Activated naive CD8-positive, alpha-beta T cell treated with anti-CD3 and anti-CD28 coated beads, Interleukin-2, amount 50 U/mL, for 24 hours (primary cell): ENCODE measurements around the gene RDX.

Experiments
- ATAC-seq: fragments of 150-1000 bp; cut with Tn5 transposase; one replicate; pipeline ENCODE4 v1.10.0; 2021
- DNase-seq: peaks from one replicate; pipeline ENCODE4 v3.0.0; 2021
- H3K27ac Mint-ChIP-seq: one replicate; pipeline ENCODE4 v1.8.0; 2021; ENCODE audit warnings: mild to moderate bottlenecking, mixed read lengths
- H3K27me3 Mint-ChIP-seq: one replicate; pipeline ENCODE4 v1.8.0; 2021; ENCODE audit warnings: mixed read lengths
- H3K36me3 Mint-ChIP-seq: one replicate; pipeline ENCODE4 v1.8.0; 2021; ENCODE audit warnings: low read depth, mixed read lengths
- H3K4me1 Mint-ChIP-seq: one replicate; pipeline ENCODE4 v1.8.0; 2021; ENCODE audit warnings: mixed read lengths
- H3K4me3 Mint-ChIP-seq: one replicate; pipeline ENCODE4 v1.8.0; 2021; ENCODE audit warnings: mild to moderate bottlenecking, moderate library complexity, mixed read lengths
- H3K9me3 Mint-ChIP-seq: one replicate; pipeline ENCODE4 v1.8.0; 2021; ENCODE audit warnings: mixed read lengths

Gene RDX

DNA sequence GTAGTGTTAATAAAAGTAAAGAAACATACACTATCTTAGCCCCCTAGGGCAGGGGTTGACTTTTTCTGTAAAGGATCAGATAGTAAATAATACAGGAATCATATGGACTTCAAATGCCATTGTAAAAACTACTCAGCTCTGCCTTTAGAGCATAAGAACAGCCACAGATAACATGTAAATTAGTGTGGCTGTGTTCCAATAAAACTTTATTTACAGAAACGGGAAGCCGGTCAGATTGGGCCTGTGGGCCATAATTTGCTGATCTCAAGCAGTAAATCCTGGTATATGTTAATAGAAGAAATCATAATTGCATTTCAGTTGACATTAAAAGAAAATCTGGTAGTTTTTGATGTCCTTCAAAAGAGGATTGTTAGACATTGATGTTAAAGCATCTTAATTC is 126.7 kb downstream of the RDX start:
- H3K9me3 Mint-ChIP-seq = no peaks in the 10 kb centered on the region
- ATAC-seq = no peak
- H3K4me1 Mint-ChIP-seq = peaks cover 7% of the 10 kb centered on the region
- no peak overlapping the region for H3K4me3 Mint-ChIP-seq
- no peak overlapping the region for H3K27ac Mint-ChIP-seq
- no peaks in the 10 kb centered on the region for H3K36me3 Mint-ChIP-seq
- H3K27me3 Mint-ChIP-seq = peaks cover 24% of the 10 kb centered on the region
- no peak for DNase-seq

DNA sequence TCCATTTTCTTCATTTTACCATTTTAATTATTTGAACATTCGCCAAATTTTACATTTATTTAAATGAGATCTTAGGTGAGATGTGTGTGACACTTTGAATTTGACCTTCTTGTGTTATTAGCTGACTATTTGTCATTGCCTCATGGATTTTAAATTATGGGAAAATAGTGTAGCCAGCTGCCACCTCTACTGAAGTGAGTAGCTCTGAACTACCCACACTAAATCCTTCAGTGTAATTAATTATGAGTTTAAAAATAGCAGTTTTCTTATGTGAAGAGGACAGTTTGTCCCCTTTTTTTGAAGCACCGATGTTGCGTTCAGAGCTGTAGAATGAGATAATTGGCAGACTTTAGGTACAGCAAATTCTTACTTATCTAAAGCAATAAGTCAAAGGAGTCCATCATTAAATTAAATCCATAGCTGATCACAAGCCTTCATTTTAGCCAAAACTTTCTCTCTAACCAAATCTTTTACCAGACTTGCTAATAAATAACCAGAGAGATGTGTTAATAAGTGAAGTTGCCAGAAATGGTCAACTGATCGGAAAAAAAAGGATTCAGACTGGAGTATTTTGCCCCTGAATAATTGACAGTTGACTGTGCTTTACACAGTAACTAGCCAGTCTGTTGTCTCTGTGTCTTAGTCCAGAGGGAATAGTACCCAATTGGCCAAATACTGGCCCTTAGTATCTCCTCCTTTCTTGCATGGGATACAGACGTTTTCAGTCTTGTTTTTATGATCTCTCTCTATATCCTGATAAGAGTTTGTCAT is 128.2 kb downstream of the RDX start:
- H3K27me3 Mint-ChIP-seq = peaks cover 18% of the 10 kb centered on the region
- ATAC-seq (no peak), DNase-seq (no peak)
- H3K4me1 Mint-ChIP-seq = peaks cover under 1% of the 10 kb centered on the region
- no peaks in the 10 kb centered on the region for H3K9me3 Mint-ChIP-seq
- H3K4me3 Mint-ChIP-seq = no peak overlapping the region
- no peak overlapping the region for H3K27ac Mint-ChIP-seq
- no peaks in the 10 kb centered on the region for H3K36me3 Mint-ChIP-seq

DNA sequence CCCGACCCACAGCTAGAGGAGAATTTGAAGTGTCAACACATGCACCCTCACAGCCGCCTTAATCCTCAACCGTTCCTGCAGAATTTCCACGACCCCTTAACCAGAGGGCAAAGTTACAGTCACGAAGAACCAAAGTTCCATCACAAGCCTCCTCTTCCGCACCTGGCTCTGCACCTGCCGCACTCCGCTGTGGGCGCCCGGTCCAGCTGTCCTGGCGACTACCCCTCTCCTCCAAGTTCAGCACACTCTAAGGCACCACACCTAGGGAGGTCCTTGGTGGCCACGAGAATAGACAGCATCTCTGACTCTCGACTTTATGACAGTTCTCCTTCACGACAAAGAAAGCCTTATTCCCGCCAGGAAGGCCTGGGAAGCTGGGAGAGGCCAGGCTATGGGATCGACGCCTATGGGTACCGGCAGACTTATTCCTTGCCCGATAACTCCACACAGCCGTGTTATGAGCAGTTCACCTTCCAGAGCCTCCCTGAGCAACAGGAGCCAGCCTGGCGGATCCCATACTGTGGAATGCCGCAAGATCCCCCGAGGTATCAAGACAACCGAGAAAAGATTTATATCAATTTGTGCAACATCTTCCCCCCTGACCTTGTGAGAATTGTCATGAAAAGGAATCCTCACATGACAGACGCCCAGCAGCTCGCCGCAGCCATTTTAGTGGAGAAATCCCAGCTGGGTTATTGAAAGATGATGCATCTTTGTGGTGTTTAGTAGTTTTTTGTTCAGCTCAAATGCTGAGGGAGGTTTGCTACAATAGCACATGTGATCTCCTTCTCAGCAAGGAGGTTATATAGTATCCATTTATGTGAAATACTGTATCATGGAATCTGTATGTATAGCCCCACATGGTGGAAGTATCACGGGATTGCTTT is 131.1 kb downstream of the RDX start:
- ATAC-seq = peak; percentile 15
- DNase-seq = no peak
- Mint-ChIP-seq H3K9me3 (no peaks in the 10 kb centered on the region), H3K4me1 (no peaks in the 10 kb centered on the region), H3K4me3 (no peak overlapping the region), H3K27ac (no peak overlapping the region), H3K27me3 (peaks cover 2% of the 10 kb centered on the region), H3K36me3 (no peaks in the 10 kb centered on the region)

DNA sequence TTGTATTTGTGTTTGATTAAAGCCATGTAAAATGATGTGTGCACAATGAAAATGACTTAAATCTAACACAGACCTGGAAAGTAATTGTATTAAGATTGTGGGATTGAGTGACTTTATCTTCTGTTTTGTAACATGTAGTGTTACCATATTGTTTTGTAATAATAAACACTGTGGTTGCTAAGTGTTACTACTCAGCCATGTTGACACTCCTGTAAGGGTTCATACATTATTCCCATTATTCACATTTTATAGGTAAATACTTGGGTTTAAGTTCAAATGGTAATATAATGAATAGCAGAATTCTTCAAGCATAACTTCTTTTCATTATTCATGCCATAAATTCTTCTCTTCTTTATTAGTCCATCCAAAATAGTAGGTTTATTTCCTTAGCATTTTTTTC is 134.2 kb downstream of the RDX start:
- DNase-seq = no peak
- H3K36me3 Mint-ChIP-seq = no peaks in the 10 kb centered on the region

DNA sequence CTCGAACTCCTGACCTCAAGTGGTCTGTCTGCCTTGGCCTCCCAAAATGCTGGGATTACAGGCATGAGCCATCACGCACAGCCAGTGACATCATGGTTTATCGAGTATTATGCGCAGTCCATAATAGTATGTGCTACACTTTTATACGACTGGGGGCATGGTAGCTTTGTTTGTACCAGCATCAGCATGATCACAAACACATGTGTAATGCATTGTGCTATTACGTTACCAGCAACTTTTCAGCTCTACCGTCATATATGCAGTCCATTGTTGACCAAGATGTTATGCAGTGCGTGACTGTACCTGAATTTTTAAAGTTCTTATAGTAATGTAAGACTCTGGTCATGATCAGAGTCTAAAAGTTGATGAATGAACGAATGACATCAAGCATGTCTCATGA is 135.4 kb downstream of the RDX start:
- H3K27ac Mint-ChIP-seq = no peak overlapping the region
- no peaks in the 10 kb centered on the region for H3K27me3 Mint-ChIP-seq
- no peaks in the 10 kb centered on the region for H3K9me3 Mint-ChIP-seq
- no peak overlapping the region for H3K4me3 Mint-ChIP-seq
- H3K36me3 Mint-ChIP-seq = no peaks in the 10 kb centered on the region
- ATAC-seq (no peak), DNase-seq (no peak)
- no peaks in the 10 kb centered on the region for H3K4me1 Mint-ChIP-seq

More for the DNA sequence above, 134.2 kb downstream of the RDX start:
- H3K27ac Mint-ChIP-seq = no peak overlapping the region
- H3K9me3 Mint-ChIP-seq = no peaks in the 10 kb centered on the region
- H3K4me3 Mint-ChIP-seq = no peak overlapping the region
- no peaks in the 10 kb centered on the region for H3K4me1 Mint-ChIP-seq
- H3K27me3 Mint-ChIP-seq = no peaks in the 10 kb centered on the region
- ATAC-seq = no peak

DNA sequence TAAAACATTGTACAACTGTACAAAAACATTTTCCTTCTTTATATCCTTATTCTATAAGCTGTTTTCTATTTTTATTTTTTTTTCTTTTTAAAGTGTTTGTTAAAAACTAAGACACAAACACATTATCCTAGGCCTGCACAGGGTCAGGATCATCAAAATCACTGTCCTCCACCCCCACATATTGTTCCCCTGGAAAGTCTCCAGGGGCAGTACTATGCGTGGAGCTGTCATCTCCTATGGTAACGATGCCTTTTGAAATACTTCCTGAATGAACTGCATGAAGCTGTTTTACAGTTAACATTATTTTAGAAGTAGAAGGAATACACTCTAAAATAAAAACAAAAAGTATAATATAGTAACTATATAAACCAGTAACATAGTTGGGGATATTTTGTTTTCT is 136.0 kb downstream of the RDX start:
- no peaks in the 10 kb centered on the region for H3K27me3 Mint-ChIP-seq
- H3K4me1 Mint-ChIP-seq = no peaks in the 10 kb centered on the region
- DNase-seq (no peak), ATAC-seq (no peak)
- no peaks in the 10 kb centered on the region for H3K9me3 Mint-ChIP-seq
- H3K27ac Mint-ChIP-seq = no peak overlapping the region
- H3K4me3 Mint-ChIP-seq = no peak overlapping the region
- no peaks in the 10 kb centered on the region for H3K36me3 Mint-ChIP-seq

DNA sequence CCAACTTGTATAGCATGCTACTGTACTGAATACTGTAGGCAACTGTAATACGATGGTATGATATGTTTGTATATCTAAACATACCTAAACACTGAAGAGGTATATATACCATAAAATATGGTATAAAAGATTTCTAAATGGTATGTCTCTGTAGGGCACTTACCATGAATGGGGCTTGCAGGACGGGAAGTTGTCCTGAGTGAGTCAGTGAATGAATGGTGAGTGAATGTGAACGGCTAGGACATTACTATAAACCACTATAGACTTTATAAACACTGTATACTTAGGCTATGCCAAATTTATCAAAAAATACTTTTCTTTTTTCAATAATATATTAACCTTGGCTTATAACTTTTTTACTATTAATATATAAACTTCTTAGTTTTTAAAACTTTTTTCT is 136.4 kb downstream of the RDX start:
- DNase-seq (no peak), ATAC-seq (no peak)
- H3K36me3 Mint-ChIP-seq = no peaks in the 10 kb centered on the region
- no peaks in the 10 kb centered on the region for H3K9me3 Mint-ChIP-seq
- H3K4me1 Mint-ChIP-seq = no peaks in the 10 kb centered on the region
- H3K27me3 Mint-ChIP-seq = no peaks in the 10 kb centered on the region
- H3K27ac Mint-ChIP-seq = no peak overlapping the region
- no peak overlapping the region for H3K4me3 Mint-ChIP-seq

DNA sequence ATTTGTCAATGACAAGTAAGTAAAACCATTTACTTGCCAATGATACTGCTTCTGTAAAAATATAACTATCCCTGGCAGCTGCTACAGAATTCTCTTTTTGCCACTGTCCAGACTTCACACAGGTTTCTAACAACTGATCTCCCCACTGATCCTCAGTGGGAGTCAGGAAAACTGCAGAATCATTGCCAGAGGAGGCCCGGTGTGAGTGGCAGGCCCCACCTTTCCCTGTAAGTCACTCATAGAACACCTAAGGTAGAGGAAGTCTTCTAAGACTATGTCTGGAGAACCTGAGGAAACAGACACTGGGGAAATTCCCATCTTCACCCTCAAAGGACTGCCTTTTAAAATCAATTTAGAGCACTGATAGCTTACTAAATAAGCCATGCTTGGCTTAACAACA is 136.9 kb downstream of the RDX start:
- H3K27ac Mint-ChIP-seq = no peak overlapping the region
- H3K27me3 Mint-ChIP-seq = no peaks in the 10 kb centered on the region
- DNase-seq (no peak), ATAC-seq (no peak)
- H3K36me3 Mint-ChIP-seq = no peaks in the 10 kb centered on the region
- H3K4me1 Mint-ChIP-seq = no peaks in the 10 kb centered on the region
- no peaks in the 10 kb centered on the region for H3K9me3 Mint-ChIP-seq
- H3K4me3 Mint-ChIP-seq = no peak overlapping the region

DNA sequence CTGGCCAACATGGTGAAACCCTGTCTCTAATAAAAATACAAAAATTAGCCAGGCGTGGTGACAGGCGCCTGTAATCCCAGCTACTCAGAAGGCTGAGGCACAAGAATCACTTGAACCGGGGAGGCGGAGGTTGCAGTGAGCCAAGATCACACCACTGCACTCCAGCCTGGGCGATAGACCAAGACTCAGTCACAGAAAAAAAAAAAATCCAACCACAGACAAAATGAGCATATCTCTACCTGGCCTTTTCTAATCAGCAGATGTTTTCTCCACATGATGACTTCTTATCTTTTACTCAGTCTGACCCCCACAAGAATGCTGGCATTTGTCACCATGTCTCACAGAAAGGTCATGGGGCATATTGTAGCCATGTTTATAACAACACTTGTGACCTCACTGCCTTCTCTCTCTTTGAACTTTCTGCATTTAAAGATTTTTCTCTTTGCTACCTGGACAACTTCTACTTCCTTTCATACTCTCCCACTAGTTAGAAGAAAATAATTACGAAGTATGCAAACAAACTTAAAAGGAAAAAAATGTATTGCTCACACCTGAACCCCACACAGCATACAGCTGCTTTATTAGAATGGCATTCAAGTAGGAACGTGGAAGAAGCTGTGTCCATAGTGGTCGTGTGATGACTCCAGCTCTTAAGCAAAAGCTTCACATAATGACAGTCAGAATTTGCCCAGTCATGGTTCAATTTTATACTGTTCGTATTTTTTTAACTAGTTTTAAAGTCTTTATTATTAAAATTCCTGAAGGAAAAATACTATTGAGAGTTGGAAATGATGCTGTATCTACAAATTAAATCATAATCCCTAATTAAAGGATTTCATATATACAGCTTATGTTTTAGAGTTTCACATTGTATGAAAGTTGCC is 137.9 kb downstream of the RDX start:
- Mint-ChIP-seq H3K36me3 (no peaks in the 10 kb centered on the region), H3K4me1 (no peaks in the 10 kb centered on the region), H3K9me3 (no peaks in the 10 kb centered on the region), H3K27ac (no peak overlapping the region), H3K27me3 (no peaks in the 10 kb centered on the region), H3K4me3 (no peak overlapping the region)
- ATAC-seq (no peak), DNase-seq (no peak)

DNA sequence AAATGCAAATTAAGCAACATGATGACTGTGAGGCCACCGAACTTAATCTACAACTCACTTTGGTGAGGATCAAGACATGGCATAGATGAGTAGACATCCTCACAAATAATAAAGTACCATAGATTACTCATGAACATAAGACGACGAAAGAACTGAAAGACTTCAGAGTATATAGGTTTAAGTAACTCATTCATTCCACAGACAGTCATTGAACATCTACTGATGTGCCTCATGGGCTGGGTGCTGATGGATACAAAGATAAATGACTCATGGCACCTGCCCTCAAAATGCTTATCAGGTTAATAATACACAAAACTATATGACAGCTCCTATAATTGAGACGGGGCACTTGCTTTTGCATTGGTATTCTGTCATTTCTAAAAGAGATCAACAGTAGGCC is 139.9 kb downstream of the RDX start:
- Mint-ChIP-seq H3K27me3 (no peaks in the 10 kb centered on the region), H3K4me1 (no peaks in the 10 kb centered on the region), H3K9me3 (no peaks in the 10 kb centered on the region), H3K27ac (no peak overlapping the region), H3K4me3 (no peak overlapping the region), H3K36me3 (no peaks in the 10 kb centered on the region)
- no peak for DNase-seq
- ATAC-seq = peak; percentile 36

DNA sequence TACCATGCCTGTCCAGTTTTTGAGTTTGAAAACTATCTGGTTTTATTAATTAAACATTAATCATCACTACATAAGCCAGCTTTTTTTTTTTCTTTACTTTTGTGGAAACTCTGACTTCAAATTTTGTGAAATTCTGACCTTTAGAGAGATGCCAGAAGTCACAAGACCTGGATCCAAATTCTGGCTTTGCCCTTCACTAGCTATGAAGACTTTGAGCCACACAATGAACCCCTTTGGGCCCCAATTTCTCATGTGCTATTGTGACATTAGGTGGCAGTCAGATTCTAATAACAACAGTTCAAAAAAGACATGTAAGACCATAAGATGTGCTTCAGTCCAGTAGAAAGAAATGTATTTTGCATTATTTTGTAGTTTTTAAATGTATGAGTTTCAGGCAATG is 142.9 kb downstream of the RDX start:
- no peak overlapping the region for H3K4me3 Mint-ChIP-seq

DNA sequence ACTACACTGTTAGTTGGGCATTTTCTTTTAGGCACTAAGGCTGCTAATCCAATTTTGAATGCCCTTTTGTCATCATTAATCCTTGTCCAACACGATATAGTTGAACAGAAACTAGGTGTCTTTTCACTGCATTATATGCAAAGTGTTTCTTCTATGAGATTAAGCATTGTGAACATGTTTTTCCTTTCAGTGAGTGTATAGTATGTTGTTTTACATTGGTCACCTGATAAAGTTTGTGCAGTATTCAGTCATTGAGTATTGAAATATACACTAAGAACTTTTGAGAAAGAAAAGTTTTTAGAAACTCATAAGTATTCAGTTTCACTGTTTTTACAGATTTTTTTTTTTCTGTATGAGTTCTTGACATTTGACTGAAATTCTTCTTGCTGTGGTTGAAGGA is 144.2 kb downstream of the RDX start:
- Mint-ChIP-seq H3K27ac (no peak overlapping the region), H3K27me3 (no peaks in the 10 kb centered on the region), H3K36me3 (no peaks in the 10 kb centered on the region)

More for the DNA sequence above, 142.9 kb downstream of the RDX start:
- Mint-ChIP-seq H3K36me3 (no peaks in the 10 kb centered on the region), H3K27ac (no peak overlapping the region), H3K27me3 (no peaks in the 10 kb centered on the region), H3K9me3 (no peaks in the 10 kb centered on the region), H3K4me1 (no peaks in the 10 kb centered on the region)
- DNase-seq = no peak
- no peak for ATAC-seq

DNA sequence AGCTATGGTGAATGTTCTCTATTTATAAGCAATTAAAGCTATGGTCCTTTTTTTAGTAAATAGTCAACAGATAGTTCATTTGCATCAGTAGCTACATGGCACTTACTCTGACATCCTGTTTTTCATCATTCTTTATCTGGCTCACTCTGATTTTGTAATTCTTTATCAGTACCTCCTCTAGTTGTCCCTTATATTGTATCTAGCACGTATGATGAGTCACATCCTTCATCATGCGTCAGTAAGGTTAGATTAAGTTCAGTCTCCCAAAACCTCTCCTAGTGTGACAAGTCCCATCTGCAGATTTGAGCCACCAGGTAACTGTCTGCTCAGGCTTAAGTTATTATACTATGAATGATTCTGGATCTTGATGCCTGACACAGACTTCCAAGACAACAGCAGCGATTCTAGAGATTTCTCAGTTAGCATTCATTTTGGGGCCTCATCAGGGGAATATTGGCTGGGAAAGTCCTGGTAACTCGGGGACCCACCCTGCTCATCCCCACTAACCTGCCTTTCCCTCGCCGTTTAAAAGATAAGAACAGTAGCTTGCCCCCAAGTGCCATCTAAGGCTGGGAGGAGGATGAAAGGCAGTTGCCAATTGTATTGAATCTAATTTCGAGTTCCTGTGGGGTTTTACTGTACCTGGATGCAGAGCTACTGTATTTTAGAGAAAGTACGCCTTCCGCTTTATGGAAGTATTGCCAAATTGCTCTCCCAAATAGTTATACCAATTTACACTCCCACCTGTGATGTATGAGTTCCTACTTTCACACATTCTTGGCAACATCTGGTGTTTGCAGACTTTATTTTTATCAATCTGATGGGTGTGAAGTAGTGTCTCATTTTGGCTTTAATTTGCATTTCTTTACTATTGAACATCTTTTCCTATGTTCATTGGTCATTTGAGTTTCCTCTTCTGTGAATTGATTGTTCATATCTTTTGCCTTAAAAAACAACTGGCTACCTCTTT is 147.4 kb downstream of the RDX start:
- no peaks in the 10 kb centered on the region for H3K4me1 Mint-ChIP-seq
- no peak overlapping the region for H3K27ac Mint-ChIP-seq
- no peak for DNase-seq
- no peaks in the 10 kb centered on the region for H3K36me3 Mint-ChIP-seq
- no peaks in the 10 kb centered on the region for H3K9me3 Mint-ChIP-seq
- no peak overlapping the region for H3K4me3 Mint-ChIP-seq
- ATAC-seq = peak; percentile 68
- H3K27me3 Mint-ChIP-seq = peaks cover 6% of the 10 kb centered on the region

More for the DNA sequence above, 144.2 kb downstream of the RDX start:
- ATAC-seq (no peak), DNase-seq (no peak)
- Mint-ChIP-seq H3K4me1 (no peaks in the 10 kb centered on the region), H3K9me3 (no peaks in the 10 kb centered on the region), H3K4me3 (no peak overlapping the region)
